Tibial nerve (tissue), 4 donors: ENCODE data around the gene PLK5.
"Not testable (repeated sequence)": the region's sequence is repeated elsewhere in the genome, so short reads cannot be mapped to it uniquely, and the experiment has no call there.

Source experiments
- CTCF ChIP-seq, 5 experiments: fragments of 200-600 bp in 3 of 5; fragments of 450-650 bp in 2 of 5; sonication (generic) in 3 of 5; IDR thresholded peaks; one replicate each; pipeline ENCODE4 v1.5.1; 2016 to 2019; ENCODE audit warnings: antibody characterized with exemption in 5 of 5, mild to moderate bottlenecking in 3 of 5, moderate library complexity in 2 of 5
- EP300 ChIP-seq, 2 donors: sonication (generic); formaldehyde crosslinking; IDR thresholded peaks; one replicate each; pipeline ENCODE4 v1.6.1; 2017; ENCODE audit warnings: antibody characterized with exemption in 2 of 2, mild to moderate bottlenecking in 1 of 2

- not testable (repeated sequence) for TF ChIP-seq EP300, CTCF (IDR thresholded peaks at IDR 0.05)
Observed at GRCh38 chr19:1477056-1477455, 46.8 kb upstream of the PLK5 start.
